HG03460 (cell line): ENCODE data around the gene MTX3.

Source experiments
- ATAC-seq: cut with Tn5 transposase; IDR thresholded peaks from one replicate; pipeline ENCODE4 v1.9.1; 2021; ENCODE audit not compliant: unreplicated experiment

MTX3 gene, protein sequence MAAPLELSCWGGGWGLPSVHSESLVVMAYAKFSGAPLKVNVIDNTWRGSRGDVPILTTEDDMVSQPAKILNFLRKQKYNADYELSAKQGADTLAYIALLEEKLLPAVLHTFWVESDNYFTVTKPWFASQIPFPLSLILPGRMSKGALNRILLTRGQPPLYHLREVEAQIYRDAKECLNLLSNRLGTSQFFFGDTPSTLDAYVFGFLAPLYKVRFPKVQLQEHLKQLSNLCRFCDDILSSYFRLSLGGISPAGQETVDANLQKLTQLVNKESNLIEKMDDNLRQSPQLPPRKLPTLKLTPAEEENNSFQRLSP

DNA sequence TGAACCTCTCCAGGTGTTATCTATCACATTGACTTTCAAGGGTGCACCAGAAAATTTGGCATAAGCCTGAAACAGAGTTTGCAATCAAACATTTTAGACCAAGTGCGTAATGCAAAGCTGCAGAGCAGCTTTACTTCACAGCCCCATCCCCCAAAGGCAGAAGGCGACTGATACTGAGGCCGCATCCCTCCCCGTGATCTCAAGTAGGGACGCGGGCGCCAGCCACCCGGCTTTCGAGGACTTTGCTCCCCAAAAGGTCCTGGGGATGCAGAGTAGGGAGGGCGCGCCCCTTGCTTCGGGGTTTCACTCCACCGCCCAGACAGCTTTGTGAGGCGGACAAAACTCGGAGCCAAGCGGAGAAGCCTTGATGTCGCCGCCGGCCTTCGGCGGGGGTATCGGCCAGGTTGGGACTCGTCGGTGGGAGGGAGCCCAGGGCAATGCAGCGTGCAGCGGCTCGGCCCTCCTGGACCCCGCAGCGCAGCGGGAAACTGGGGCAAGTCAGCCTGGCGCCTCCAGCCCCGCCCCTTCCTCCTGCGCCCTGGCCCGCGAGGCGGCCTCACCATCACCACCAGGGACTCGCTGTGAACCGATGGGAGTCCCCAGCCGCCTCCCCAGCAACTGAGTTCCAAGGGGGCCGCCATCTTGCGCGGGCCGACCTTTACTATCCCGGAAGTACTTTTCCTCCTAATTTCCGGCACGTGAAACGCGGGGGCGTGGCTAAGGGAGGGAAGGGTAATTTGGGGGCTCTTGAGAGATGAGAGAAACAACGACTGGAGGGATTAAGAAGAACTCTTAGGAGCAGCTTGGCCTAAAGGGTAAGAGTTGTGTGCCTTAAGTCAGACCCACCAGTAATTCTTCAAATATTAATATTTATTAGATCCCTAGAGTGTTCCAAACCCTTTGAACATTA lies at the start of gene MTX3:
Gene MTX3, minus strand, starts transcription at position 665 of the 910 bp plus-strand sequence. Its CDS starts 24 bp downstream, at position 641.
- peak; percentile 90 for ATAC-seq

DNA sequence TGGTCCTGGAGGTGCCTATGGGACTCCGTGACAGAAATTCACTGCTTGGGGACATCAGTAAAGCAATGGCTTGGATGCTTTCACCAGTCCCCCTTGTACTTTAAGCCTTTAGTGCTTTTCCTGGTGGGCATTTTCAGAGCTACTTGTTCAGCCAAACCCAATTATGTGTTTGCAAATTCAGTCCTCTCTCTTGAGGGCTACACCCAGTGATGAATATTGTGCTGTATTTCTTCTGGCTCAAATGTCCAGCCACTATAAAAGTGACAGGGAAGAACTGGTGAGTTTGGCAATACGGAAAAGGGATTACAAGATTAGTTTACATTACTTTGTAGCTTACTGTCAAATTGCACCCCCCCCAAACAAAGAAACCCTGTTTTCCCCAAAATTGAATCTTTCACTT lies 48.6 kb upstream of the MTX3 start:
- ATAC-seq = no peak

DNA sequence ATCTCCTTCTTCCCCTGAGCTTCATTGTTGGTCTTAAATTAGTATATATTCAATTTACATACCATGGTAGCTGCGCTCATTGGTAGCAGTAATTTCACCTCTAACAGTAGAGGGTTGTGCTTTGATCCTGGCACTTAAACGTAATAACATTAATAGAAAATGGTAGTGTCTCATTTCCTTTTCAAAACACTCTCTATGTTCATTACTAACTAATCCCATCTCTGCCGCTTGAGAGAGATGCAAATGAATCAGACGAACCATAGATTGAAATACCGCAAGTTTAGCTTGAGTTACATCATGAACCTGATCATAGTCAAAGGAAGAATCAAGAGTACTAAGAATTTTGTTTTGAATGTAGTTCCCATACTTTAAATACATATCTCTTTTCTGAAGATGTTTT lies 46.3 kb upstream of the MTX3 start:
- no peak for ATAC-seq

DNA sequence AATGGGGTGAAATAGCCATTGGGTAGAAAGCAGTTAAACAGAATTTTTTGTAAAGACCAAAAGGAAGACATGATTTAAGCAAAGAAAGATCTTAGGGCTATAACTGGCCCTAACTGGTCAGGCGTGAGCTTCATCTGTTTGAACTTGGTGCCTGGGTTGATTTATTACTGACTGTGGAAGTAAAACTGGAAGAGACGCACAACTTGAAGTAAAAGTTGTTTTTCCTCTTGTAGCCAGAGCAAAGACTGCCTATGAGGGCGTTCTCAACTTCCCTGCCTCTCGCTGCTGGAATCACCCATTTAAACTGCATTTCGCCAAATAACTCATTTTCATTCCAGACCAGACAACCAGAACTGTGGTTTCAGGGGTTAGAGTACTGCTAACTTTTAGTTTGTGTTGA lies 45.6 kb upstream of the MTX3 start:
- no peak for ATAC-seq

DNA sequence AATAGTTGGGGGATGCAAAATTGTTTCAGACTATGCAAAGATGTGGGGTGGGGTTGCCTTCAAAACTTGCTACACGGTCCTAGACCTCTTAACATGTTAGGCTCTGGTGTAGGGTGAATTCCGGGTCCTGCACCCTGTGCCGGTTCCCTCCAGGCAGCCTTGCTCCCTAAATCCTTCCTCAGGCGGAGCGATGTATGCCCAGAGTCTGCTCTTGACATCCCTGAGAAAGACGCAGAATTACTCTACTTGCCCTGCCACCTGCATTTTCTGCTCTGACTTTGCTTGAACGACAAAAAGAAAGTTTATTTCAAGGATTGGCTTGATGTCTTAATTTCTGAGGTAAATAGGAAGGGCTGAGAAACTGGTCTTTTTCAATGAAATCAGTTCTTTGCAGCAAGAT lies 44.8 kb upstream of the MTX3 start:
- ATAC-seq = no peak

DNA sequence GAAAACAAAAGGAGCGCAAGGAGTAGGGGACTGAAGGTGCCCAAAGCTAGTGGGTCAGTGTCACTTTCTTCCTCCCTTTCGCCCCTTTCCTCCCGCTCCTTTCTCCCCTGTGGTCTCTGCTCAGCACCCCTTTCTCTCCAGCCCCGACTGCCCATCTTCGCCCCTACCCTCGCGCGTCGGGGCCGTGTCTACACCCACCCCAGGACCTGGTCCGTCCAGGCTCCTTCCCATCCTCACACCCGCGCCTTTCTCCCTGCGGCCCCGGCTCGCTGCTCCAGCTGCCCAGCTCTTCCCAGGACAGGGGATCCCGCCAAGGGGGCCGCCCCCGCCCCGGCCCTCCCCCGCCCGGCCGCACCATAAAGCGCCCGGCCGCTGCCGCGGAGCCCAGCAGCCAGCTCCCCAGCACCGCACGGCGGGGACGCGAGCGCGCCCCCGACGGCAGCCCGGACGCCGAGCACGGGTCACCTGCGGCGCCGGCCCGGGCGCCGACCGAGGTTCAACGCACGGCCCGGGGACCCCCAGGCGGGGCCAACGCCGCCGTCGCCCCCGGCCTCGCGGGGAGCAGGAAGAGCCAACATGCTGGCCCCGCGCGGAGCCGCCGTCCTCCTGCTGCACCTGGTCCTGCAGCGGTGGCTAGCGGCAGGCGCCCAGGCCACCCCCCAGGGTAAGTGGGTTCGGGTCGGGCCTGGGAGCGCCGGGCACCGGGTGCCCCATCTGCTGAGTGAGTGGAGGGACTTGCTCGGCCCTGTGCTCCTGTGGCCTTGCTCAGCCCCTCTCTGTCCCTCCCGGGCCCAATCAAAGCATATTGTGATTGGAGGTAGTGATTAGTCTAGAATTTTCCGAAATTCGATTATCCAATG lies 44.1 kb upstream of the MTX3 start, which contains the start of gene THBS4:
Gene THBS4, plus strand, starts transcription at position 387 of the 860 bp plus-strand sequence. Its CDS starts 190 bp downstream, at position 577.
- no peak for ATAC-seq

DNA sequence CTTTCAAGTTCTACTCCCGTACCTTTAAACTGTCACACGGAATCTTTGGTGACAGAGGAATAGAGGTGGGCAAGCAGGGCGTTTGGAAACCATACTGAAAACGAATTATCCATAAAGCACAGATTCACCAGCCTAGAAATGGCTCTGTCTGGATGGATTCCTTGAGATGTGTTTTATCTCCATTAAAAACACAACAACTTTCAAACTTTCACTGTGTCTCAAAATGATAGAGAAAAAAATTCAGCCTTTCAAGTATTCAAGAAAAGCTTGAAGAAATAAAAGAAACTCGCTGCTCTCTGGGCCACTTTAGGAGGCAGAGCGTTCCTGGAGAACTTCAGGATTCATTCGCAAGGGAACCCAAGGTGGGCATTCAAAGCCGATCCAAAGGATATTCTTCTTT lies 43.5 kb upstream of the MTX3 start:
- no peak for ATAC-seq

DNA sequence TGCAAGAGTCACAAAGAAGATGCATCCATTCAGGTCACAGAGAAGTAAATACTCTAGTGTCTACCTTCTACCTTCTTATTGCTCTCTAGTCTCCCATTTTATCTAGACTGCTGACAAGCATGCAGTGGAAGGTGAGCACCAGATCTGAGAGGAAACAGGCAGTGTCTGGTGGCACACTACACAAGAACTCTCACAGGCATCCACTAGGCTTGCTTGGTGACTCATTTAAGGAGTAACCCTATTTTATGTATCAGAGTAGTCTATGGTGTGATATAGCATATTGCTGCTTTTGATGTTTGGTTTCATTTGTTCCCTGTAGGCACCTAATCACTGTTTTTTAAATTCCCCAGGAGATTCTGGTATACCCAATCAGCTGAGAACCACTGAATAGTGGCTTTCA lies 42.5 kb upstream of the MTX3 start:
- no peak for ATAC-seq

DNA sequence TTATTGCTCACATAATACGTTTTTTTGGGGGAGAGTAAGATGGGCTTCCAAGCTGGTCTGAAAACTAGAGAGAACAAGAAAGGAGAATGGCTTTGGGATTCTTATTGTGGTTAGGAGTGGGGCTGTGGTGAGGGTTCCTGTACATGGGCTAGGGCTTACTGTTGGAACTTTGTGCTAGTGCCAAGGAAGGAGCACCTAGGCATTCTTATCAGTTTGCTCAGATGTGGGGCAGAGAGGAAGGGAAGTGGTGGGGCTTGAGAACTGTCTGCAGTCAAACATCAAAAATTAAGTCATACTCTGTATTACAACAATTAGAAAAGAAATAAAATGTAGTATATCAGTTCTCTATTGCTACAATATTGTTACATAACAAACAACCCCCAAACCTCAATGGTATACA lies 40.0 kb upstream of the MTX3 start:
- no peak for ATAC-seq

DNA sequence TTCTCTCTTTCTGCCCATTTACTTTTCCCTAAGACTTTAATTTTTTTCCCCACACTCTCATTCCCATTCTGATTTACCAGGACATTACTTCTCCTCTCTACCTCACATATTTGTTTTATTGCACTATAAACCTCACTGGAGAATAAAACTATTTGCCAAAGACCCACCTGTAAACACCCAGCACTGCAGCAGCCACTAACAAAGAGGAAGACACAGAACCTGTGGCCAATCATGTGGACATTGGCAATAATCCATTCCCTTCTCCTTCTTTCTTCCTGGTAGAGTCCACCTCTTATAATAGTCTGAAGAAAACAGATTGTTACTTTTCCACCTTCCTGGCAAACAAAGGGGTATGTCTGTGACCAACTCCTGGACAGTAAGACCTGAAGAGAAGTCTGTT lies 35.8 kb upstream of the MTX3 start:
- no peak for ATAC-seq

DNA sequence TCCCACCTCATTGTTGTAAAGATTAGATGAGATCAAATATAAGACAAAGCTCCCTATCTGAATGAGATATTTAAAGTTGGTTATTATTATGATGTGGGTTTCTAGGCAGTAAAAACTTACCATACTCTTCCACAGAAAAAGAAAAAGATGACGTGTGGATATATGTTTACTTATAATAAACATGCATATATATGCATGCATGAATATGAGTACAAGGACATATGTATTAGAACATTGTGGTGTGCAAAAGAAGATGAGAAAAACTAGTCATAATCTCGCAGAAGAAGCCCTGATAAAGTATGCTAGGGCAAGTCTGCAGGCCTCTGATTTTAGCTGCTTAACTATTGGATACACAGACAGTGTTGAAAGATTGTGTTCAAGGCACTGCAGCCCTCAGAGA lies 34.0 kb upstream of the MTX3 start:
- no peak for ATAC-seq

DNA sequence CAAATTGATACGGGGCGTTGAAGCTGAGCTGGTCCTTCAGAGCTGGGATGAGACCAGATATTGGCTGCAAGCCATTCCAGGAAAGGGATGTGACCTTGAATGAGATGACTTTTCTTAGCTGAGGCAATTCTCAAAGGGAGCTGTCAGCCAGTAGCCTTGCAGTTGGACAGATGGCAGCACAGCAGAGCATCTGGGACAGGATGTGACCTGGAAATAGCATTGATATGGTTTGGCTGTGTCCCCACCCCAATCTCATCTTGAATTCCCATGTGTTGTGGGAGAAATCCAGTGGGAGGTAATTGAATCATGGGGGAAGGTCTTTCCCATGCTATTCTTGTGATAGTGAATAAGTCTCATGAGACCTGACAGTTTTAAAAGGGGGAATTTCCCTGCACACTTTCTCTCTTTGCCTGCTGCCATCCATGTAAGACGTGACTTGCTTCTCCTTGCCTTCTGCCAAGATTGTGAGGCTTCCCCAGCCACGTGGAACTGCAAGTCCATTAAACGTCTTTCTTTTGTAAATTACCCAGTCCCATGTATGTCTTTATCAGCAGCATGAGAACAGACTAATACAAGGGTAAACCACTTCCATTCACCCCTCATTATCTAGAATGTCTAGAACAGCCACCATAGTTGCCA lies 19.8 kb upstream of the MTX3 start:
- no peak for ATAC-seq

DNA sequence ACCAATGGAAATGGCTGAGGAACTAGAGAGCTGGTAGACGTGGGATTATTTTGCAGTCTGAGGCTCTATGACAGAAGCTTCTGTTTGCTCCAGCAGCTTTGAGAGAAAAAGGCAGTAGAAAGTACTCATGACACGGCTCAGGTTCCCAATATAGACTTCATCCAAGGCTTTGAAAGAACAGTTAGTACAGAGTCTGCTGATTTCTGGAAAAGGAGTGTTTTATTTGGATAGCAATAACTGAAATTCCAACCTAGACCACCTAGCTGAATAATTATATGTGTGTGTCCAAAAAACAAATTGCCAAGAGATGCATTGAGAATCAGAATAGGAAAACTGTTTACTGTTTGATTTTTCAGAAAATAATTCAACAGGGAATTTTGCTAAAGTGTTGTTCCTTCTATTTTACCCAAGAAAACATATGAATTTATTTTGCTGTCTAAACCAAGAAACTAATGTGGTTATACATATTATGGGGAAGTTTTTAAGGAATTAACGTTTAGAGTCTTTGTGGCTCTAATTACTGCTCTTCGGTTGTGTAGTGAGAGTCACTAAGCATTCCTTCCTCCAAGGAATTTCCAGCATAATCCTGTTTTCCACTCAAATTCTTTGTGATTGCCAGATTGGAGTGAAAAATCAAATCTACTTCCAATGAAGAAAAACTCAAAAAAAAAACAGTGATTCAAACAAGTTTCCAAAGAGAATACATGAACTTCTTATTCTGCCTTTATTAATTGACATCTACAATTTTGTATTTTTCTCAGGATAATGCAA lies 18.1 kb upstream of the MTX3 start:
- no peak for ATAC-seq

DNA sequence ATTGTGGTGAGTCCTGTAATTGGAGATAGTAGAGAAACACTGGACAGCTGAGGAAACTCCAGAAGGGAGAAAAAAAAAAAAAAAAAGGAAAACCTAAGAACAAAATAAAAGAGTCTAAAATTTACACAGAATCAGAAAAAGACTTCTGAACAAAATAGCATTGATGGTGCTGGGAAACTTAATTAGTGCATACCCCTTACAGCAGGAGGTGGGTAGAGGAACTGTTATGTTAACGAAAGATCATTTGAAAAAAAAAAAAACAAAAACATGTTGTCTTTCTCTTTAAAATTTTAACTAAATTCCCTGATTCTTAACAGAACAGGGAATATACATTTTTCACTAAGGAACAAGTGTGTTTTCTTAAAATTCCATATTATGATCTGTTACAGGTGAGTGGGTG lies 11.6 kb upstream of the MTX3 start:
- ATAC-seq = no peak

DNA sequence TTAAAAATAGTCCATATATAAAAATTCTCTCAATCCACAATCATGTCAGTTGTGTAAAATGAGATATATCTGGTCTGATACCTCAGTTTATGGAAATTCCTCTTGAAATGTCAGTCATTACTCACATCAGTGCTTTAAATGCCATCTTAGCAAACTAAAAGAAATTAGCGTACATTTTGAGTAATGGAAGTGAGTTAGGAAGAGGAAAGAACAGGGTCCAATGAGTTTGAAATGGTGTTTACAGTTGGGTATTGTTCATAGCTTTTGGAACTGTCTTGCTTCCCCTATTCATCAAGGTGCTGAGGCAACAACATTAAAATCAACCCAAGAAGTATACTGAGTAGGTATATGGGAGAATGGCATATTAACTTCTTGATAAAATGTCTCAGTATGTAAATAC lies 8.7 kb upstream of the MTX3 start:
- ATAC-seq = no peak

DNA sequence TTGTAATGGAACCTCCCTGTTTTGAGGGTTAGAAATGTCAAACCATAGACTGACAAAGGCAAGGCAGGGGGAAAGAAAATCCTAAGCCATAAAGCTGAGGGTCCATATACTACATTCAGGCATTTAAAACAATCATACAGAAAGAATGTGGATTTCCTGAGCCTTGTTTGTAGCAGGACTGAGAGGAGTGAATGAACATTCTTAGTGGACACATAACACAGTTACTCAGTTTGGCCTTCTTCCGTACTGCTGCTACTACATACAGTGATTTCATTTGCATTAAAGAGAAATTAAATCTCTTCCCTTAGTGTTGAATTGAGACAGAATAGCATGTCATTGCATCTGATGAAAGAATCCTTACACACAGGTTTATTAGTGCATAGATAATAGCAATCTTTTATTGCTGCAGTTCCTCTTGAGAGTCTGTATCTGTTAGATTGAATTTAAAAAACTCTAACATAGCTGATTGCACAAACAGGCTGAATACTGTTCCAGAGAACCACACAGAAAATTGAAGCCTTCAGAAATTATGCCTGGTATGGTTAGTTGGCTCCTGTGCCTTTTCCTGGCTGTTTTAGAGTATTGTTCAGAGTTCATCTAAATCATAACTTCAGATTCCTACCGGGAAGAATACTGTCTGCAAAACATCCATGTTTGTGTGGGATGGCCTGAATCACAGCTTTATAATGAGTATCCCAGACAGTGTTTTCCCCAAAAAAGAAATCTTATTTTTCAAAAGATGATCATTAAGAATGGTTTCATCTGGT lies 2.0 kb upstream of the MTX3 start:
- no peak for ATAC-seq

DNA sequence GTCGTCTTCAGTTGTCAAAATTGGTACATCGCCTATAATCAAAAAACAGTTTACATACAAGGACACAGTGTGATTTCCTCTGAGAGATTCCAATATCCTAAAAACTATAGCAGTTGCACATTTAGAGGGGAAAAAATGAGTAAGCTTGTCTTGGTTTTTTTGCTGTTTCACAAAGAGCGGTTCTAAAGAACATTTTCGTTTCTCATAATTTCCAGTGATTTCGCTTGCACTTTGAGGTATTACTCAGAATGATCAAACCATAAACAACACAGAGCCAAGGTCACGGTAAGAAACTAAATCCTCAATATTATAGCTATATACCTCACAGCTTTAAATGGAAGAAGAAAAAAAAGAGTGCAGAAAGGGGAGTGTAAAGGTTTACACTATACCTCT lies 861 bp downstream of the MTX3 start:
- peak; percentile 32 for ATAC-seq

DNA sequence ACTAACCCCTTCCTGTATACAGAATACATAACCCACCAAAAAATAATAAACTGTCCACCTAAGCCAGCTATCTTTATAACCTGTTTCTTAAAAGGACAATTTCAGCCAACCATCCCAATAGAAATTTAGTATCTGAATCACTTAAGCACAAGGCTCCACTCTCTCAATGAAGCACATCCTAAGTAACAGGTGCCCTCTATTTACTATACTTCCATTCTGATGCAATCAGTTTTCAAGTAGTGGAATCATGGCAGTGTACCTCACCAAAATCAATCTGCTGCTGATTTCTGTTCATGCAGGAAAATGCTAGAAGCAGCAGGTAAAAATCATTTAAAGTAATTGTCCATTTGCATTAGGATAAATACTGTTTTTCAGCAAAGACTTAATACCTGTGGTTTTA lies 4.8 kb downstream of the MTX3 start:
- no peak for ATAC-seq

DNA sequence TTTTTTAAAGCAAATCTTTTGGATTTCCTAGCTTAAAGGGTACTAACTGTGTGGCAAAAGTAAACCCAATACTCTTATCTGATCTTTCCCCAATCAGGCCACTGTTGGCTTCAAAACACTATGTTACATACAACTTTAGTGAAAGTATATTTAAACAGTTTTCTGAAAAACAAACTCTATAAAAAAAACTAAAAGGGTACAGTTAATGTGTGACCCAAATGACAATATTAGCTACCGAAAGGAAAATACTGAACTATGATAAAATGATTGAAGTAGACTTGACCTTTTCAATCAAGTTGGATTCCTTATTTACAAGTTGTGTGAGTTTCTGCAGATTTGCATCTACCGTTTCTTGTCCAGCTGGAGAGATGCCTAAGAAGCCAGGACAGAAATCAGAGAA lies 5.8 kb downstream of the MTX3 start:
- no peak for ATAC-seq
